IPS-11a (cell line): Measurements from ENCODE around the gene GSTO2.

ENCODE experiments used
- H3K4me3 ChIP-seq: one replicate; pipeline ENCODE4 v1.5.1; 2013; ENCODE audit warnings: low read depth, low read length, control low read depth

GSTO2 gene

DNA sequence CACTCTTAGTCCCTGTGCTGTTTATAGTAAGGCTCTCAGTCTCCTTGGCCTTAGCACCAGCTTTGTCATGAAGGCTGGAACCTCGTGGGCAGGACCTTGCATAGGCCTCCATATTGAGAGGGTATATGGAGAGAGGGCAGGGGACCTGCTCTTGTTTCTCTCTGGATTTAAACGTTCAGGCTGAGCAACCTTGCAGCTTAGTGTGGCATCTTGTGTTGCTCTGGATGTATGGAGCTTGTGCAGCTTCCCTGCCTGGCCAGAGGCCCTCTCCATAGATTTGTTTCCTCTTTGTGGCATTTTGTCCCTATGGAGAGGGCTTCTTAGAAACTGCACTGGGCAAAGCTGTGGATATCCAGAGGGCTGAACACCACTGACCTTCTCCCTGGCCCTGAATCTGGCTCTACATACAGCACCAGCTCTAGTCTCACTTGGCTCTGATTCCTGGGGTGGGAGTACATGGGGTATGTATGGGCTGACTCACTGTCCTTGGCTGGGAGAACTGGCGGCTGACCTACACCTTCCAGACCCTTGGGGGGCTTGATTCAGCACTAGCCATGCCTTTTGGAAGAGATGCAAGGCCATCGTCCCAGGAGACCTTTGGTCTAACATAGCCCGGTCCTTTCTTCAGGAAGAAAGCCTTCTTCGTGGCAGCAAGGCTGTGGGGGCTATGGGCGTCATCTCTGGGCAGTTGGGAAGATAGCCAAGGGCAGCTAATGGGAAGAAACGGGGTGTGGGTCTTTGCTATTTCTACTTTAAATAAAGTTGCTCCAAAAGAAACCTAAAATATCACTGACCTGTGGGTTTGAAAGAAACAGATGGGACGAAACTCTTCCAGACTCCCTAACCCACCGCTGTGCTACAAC is 38.8 kb downstream of the GSTO2 start:
- no peak overlapping the region for H3K4me3 ChIP-seq

DNA sequence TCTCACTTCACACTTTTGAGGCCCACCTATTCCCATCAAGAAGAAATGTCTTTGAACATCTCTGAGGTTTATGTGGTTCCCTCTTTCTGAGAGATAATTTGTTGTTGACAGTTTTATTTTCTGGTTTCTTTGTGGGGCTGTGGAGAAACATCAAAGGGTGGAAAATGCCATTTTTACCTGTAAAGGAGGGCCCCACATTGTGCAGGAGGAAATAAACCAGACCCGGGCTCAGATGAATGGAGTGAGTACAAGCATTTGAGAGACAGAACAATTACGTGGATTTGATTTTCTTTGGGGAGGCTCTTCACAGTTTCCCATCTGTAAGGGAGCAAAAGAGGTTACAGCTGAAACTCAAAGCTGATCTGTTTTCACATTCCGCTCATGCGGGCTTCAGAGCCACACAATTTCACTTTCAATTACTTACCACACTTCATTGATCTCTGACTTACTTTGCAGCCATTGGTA is 39.5 kb downstream of the GSTO2 start:
- no peak overlapping the region for H3K4me3 ChIP-seq

GRCh38 chr10:104309980-104310978 is 41.3 kb downstream of the GSTO2 start:
- no peak overlapping the region for H3K4me3 ChIP-seq

GRCh38 chr10:104311184-104311720 is 42.3 kb downstream of the GSTO2 start:
- H3K4me3 ChIP-seq = no peak overlapping the region

DNA sequence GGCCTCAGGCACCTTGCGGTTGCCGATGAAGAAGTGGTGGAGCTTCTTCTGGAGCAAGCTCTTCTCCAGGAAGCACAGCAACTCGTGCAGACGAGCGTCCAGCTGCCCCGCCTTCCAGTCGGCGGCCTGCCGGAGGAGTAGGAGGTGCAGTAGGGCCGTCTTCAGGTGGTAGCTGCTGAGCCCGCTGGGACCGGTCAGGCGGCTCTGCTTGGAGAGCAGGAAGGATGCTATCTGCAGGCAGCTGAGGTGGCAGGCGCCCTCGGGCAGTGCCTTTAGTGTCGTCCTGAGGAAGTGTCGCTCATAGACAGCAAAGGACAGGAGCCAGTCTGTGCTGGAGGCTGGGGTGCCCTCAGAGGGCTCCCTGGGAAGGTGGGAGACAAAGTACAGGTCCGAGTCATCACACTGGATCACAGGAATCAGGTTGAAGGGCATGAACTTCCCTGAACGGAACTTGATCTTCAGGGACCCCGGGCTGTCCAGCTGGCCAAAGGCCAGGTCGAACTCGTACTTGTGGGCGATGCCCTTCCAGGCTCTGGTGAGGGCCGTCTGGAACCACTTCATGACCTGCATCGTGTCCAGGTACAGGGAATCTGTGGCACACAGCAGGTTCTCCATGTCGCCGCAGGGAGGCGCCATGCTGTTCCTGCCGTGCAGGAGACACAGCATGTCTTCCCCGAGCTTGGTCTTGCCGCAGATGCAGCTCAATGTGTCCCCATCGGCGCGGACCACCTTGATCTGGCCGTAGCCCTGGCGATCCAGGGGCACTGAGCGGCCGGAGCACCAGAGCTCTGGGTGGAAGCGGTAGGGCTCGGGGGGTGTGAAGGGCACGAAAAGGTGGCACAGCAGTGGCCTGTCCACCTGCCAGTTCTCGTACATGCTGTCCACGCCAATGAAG is 45.9 kb downstream of the GSTO2 start:
- no peak overlapping the region for H3K4me3 ChIP-seq

DNA sequence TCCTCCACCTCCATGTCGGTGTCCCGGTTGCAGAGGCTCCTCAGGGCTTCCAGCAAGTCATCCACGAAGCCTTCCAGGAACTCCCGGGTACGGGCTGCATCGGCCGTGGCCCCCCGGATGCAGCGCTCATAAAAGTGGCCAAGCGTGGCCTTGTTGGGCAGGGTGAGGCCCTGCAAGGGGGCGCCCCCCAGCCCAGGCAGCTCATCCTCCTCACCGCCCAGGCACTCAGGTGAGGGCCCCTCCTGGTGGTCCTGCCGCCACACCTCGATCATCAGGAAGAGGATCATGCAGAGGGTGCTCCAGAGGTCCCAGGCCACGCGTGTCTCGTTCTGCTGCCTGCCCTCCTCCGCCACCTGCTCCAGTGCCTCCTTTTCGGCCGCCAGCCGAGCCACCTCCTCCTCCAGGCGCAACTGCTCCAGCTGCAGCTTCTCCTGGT is 46.5 kb downstream of the GSTO2 start:
- H3K4me3 ChIP-seq = no peak overlapping the region

- no peak overlapping the region for H3K4me3 ChIP-seq
Measured at GRCh38 chr10:104316321-104317099, 47.5 kb downstream of the GSTO2 start.

DNA sequence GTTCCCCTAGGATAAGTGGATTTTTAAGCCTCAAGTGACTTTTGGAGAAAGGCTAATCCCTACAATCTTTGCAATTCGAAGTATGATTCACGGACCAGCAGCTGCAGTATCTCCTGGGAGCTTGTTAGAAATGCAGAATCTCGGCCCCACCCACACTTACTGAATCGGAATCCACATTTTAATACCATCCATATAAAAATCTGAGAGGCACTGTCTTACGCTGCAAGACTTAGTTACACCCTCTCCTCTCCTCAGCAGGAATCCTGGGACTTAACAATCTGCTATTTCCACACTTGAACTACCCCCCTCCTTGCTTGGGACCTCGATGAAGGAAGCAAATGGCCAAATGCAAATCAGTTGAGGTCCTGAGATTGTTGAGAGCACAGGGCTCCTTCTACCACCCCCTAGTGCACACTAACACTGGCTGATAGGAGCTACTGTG is 48.3 kb downstream of the GSTO2 start:
- no peak overlapping the region for H3K4me3 ChIP-seq

DNA sequence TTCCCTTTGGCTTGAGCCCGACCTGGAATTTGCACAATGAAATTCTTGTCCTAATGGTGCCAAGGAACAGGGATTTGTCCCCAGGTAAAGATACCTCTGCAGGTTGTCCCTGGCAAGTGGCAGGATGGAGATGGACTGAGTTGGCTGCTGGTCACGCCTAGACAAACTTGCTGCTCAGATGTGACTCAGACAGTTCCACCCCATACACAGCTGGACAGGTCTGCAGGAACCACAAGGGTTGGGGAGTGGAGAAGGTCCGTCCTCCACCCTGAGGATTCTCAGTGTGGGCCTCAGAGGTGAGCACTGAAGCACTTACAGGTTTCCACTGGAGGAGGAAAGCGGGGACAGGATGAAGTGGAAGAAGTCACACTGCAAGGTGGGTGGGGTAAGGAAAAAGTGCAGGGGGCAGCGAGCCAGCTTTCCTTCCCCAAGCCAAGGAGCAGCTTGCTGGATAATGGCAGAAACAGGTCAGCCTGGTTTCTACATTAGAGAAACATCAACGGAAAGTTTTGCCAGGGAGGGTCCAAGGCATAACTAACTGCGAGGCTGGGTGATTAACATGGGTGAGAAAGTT is 48.8 kb downstream of the GSTO2 start:
- H3K4me3 ChIP-seq = no peak overlapping the region

DNA sequence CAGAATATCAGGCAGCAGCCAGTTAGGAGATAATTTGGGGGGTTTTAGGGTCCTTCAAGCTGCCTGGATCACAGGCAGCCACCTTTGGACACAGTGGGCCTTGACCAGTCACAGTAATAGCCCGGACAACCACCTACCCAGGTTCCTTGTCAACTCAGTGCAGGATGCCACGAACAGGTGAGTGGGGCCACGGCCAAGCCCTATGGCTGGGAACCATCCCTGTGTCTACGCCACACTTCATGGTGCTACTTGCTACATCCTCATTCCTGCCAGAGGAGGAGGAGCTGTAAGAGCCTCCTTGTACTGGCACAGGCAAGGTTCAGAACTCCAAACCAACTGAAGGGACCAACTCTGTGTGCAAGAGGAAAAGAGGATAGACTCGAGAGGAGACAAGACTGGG is 49.3 kb downstream of the GSTO2 start:
- H3K4me3 ChIP-seq = no peak overlapping the region

DNA sequence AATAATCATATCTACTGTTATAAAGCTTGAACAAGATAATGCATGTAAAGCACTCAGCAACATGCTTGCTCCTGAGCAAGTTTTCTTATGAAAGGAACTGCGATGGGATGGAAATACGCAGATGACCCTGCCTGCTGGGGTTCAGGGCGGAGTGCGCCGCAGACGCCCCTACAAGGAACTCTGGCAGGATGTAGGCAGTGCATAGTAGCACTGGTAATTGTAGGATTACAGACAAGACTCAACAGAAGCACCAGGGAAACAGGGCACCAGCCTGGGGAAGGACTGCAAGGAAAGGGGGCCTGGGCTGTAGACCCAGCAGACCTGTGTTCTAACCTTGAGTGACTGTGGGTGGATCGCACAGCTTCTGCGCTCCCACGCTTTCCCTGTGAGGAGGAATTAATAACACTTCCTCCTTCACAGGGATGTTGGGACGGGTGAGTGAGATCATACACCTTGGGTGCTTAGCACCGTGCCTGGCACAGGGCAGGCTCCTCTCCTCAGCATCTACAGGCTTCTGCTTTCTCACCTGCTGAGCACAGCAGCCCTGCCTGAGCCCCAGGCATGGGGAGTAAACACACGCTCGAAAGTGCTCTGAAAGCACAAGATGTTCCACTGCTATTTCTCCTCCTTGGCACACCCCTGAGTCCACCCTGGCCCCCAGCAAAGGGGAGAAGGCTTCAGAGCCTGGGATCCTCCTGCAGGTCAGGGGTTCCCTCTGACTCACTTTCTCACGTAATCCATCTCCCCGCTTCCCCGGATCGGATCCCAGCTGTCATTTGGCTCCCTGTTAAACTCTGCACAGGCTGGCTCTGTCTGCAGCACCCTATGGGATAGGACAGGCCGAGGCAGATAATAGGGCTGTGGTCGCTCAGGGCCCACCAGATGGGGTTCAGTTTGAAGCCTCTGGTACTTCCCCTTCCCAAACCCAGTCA is 50.1 kb downstream of the GSTO2 start:
- H3K4me3 ChIP-seq = no peak overlapping the region

DNA sequence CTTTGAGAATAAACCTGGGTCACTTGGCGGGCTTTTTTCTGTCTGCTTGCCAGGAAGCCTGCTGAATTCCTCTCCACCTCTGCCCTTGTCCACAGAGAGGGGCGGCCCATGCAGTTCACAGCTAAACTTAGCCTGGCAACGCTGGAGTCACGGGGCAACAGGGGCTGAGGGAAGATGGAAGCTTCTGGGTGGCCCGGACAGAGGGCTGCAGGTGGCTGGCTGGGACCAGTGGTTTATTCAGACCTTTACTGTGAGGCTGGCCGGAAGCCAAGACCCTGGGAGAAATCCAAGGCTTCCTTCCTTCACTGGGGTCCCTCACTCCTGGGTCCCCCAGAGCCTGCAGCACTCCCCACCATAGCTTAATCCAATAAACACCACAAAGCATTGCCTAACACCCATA is 52.2 kb downstream of the GSTO2 start:
- no peak overlapping the region for H3K4me3 ChIP-seq

DNA sequence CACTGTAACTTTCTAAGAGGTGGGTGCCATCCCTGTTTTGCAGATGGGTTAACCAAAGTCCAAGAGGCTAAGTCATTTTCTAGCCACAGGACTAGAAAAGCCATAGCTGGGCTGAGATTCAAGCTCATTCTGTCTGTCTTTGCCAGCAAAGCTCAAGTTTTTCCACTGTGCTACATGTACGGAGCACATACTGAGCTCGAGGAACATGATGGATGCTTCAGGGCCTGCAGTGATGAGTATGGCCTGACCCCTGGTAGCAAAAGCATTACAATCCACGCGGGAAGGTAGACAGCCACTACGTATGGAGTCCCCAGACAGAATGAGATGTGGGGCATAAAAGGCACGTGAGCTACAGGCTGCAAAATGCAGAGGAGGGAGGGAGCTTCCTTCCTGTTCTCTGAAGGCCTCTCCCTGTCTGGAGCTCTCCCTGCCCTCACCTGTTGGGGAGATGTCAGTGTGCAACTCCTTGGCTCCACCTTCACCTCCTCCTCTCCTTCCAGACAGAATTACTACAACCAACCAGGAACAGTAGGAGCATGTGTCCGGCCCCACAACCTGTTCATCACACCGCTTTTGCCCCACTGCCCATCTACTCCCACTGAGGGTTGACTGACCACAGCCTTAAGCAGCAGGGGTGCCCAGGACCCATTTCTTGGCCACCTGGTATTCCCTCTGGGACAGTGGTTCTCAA is 52.9 kb downstream of the GSTO2 start:
- no peak overlapping the region for H3K4me3 ChIP-seq

- H3K4me3 ChIP-seq = no peak overlapping the region
Measured at GRCh38 chr10:104322416-104322782, 53.4 kb downstream of the GSTO2 start.

GRCh38 chr10:104323085-104323484 is 54.1 kb downstream of the GSTO2 start:
- H3K4me3 ChIP-seq = no peak overlapping the region

GRCh38 chr10:104323760-104324201 is 54.8 kb downstream of the GSTO2 start:
- no peak overlapping the region for H3K4me3 ChIP-seq

GRCh38 chr10:104324221-104324686 is 55.3 kb downstream of the GSTO2 start:
- H3K4me3 ChIP-seq = no peak overlapping the region
